ENCODE results near the gene TESK1.
"Not testable (repeated sequence)": the region's sequence is repeated elsewhere in the genome, so short reads cannot be mapped to it uniquely, and the experiment has no call there.

TESK1 gene

DNA sequence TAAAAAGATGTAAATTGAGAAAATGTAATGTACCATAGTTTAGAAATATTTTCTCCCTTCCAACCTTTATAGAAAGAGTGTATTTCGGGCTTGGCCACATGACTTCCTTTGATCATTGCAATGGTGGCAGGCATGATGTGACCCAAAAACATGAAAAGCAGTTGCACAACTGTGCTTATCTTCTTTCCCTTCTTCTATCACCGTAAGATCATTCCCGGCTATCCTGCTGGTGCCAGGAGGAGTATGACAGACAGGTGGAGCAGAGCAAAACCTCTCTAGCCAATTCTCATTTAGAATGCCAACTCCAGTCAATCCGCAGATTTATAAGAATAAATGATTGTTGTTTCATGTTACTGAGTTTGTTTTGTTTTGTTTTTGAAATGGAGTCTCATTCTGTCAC lies 10.6 kb upstream of the TESK1 start:
- ChIA-PET POLR2A (no interaction called here), CTCF (interaction anchor here (1.1 kb wide), 1 partner anchor 9 kb away, joined by 4 read pairs; no protein-coding TSS in a partner anchor)
- no peak overlapping the region for H3K4me3 ChIP-seq (ENCODE audit: low read depth, low read length)
- DNase-seq (ENCODE audit: low read depth, low spot score): no peak
- TF ChIP-seq, protein P1, sequence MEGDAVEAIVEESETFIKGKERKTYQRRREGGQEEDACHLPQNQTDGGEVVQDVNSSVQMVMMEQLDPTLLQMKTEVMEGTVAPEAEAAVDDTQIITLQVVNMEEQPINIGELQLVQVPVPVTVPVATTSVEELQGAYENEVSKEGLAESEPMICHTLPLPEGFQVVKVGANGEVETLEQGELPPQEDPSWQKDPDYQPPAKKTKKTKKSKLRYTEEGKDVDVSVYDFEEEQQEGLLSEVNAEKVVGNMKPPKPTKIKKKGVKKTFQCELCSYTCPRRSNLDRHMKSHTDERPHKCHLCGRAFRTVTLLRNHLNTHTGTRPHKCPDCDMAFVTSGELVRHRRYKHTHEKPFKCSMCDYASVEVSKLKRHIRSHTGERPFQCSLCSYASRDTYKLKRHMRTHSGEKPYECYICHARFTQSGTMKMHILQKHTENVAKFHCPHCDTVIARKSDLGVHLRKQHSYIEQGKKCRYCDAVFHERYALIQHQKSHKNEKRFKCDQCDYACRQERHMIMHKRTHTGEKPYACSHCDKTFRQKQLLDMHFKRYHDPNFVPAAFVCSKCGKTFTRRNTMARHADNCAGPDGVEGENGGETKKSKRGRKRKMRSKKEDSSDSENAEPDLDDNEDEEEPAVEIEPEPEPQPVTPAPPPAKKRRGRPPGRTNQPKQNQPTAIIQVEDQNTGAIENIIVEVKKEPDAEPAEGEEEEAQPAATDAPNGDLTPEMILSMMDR (IDR thresholded peaks at IDR 0.05; ENCODE audit: insufficient read depth, low read length, missing control alignments): no peak

DNA sequence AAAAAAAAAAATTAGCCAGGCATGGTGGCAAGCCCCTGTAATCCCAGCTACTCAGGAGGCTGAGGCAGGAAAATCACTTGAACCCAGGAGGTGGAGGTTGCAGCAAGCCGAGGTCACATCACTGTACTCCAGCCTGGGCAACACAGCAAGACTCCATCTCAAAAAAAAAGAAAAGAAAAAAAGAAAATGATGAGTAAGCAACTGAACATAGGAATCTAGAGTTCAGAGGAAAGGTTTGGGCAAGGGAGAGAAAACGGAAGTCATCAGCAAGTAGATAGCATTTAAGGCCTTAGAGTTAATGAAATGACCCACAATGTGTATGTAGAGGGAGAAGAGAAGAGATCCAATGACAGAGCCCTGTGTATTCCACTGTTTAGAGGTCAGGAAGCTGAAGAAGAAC lies 8.2 kb upstream of the TESK1 start:
- CTCF ChIA-PET; DNase-seq (ENCODE audit: low read depth, low spot score); H3K4me3 ChIP-seq (ENCODE audit: low read depth, low read length); POLR2A ChIA-PET: not testable (repeated sequence)

DNA sequence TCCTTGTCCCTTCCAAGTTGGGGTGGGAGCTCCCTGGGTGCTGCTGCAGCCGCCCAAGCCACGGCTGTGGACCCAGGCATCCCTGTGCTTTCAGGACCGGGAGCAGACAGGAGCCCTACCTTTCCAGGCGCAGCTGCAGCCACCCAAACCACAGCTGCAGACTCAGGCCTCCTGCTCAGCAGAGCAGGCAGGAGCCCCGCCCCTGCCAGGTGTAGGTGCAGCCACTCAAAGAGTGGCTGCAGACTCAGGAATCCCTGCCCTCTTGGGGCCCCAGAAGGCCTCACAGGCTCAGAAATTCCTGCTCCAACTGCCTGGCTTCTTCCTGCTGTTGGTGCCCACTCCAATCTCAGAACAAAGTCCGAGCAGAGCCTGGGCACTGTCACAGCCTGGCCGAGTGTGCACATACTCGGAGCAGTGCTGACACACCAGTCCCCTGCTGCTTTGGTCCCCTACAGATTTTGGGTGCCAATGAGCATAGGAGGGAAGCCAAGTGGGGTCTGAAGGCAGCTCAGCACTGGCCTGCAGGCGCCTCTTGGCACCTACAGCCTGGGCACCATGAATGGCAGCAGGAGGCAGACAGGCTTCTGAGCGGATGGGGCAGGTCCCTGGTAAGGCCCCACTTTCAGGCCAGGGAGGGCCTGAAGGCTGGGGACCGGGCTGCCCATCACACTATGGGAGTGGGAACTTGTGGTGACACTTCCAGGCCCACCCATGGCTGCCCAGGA lies 6.0 kb upstream of the TESK1 start:
- TF ChIP-seq, protein P1 (IDR thresholded peaks at IDR 0.05; ENCODE audit: insufficient read depth, low read length, missing control alignments): no peak
- CTCF ChIA-PET: interaction anchor here (0.8 to 1.4 kb wide), 6 partner anchors 12 to 128 kb away, joined by 3 to 6 read pairs (median 4); partner anchors contain the start of gene RUSC2

DNA sequence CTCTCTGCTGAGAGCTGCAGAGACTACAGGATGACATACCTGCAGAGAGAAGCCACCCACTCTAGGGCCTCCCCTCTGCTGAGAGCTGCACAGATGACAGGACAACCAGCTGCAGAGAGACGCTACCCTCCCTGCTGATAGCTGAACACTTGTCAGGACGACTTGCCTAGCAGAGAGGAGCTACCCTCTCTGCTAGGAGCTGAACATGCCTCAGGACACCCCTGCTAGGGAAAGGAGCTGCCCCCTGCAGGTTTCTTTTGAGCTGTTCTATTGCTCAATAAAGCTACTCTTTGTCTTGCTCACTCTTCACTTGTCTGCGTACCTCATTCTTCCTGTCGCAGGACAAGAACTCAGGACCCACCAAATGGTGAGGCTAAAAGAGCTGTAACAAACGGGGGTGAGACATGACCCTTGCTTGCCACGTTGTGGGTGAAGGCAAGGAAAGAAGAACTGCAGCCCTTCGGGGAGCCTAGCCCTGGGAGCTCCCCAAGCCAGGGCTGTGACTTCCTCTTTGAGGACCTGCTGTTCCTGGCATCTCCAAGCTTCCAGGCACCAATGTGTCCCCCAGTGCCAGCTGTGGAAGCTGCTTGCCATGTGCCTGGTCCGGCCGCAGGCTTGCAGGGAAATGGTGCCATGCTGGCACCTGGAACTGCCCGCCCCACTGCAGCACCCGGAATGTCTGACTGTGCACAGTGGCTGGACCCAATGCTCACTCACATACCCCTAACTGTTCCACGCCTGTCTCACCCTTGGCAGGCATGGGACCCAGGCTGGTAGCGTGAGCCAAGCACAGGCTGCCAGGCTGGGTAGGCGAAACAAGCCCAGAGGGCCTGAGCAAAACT lies 5.1 kb upstream of the TESK1 start:
- CTCF ChIA-PET: interaction anchor here (0.6 to 1.4 kb wide), 10 partner anchors 11 to 129 kb away, joined by 3 to 6 read pairs (median 3); partner anchors contain the start of genes CCDC107, RMRP and RUSC2
- no peak for DNase-seq (ENCODE audit: low read depth, low spot score)
- TF ChIP-seq, protein P1 (IDR thresholded peaks at IDR 0.05; ENCODE audit: insufficient read depth, low read length, missing control alignments): no peak
- H3K4me3 ChIP-seq (ENCODE audit: low read depth, low read length): no peak overlapping the region
- POLR2A ChIA-PET: no interaction called here

More for the DNA sequence above, 6.0 kb upstream of the TESK1 start:
- no peak overlapping the region for H3K4me3 ChIP-seq (ENCODE audit: low read depth, low read length)
- DNase-seq (ENCODE audit: low read depth, low spot score): no peak
- POLR2A ChIA-PET: interaction anchor here (0.5 kb wide), 1 partner anchor 88 kb away, joined by 3 read pairs; no protein-coding TSS in a partner anchor

DNA sequence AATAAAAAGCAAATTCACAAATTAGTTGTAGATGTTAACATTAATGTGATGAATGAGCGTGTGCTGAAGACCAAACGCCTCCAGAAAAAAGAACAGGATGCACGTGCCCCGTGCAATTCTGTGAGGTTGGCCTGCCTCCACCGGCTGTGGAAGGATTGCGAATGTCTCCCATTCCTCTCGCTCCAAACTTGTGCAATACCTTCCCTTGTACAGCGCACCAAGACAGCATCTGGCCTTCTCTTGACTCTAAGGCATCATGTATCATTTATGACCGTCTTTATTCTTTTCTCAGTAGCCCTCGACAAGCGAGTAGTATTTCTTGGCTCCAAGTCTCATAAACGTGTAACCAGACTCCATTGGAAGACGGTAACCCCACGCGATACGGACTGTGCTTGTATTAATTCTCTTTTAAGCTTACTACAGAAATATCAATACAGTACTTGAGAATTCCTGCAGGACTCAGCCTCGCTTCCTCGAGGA lies 1.5 kb upstream of the TESK1 start:
- H3K4me3 ChIP-seq (ENCODE audit: low read depth, low read length): peak overlapping the region; percentile 47
- POLR2A ChIA-PET: interaction anchor here (0.6 to 1.0 kb wide), 4 partner anchors 10 to 134 kb away, joined by 3 read pairs; no protein-coding TSS in a partner anchor
- CTCF ChIA-PET: interaction anchor here (0.6 to 2.2 kb wide), 41 partner anchors 8 to 488 kb away, joined by 3 to 17 read pairs (median 4); partner anchors contain the start of genes ARHGEF39, ATOSB, CA9 and CCDC107
- TF ChIP-seq, protein P1 (IDR thresholded peaks at IDR 0.05; ENCODE audit: insufficient read depth, low read length, missing control alignments): peak; percentile 16
- peak; percentile 57 for DNase-seq (ENCODE audit: low read depth, low spot score)

DNA sequence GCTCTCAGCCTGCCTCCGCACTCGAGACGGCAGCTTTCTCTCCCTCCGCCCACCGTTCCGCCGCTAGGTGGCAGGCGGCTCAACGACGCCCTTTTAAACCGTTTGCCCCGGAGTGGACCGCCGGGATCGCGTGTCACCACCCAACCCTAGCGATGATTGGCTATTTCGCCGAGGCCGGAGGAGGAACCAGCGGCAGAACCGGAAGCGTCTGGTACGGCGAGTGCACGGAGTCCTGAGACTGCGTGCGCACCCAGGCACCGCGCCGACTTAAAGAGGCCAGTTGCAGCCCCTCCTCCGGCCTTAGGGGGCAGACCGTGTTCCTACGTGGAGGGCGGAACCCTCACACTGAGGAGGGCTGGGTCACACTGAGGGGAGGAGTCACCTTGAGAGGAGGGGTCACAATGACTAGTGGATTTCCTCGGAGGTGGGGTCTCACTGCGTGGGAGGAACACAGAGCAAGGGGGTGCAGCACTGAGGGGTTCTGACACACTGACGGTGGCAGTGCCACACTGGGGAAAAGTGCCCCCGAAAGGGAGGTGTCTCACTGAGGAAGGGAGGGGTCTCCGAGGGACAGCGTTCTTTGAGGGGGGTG lies 980 bp upstream of the TESK1 start:
- TF ChIP-seq, protein P1 (IDR thresholded peaks at IDR 0.05; ENCODE audit: insufficient read depth, low read length, missing control alignments): peak; percentile 92
- ChIA-PET CTCF (interaction anchor here (0.6 to 2.2 kb wide), 42 partner anchors 9 to 489 kb away, joined by 3 to 17 read pairs (median 4); partner anchors contain the start of genes ARHGEF39, ATOSB, CA9 and CCDC107), POLR2A (interaction anchor here (0.6 to 1.0 kb wide), 4 partner anchors 9 to 134 kb away, joined by 3 read pairs; no protein-coding TSS in a partner anchor)
- H3K4me3 ChIP-seq (ENCODE audit: low read depth, low read length): peak overlapping the region; percentile 72
- peak; percentile 96 for DNase-seq (ENCODE audit: low read depth, low spot score)
